ENCODE measurements around the gene NEDD4. TPM values are rescaled to one million over a fixed set of nuclear protein-coding genes. Genes with fewer than 3 reads are reported as not detected.
A peak's percentile ranks its signal among the peaks of the same experiment; 100 is the strongest.

Gene NEDD4
- total and polyA plus RNA-seq, 11 donors: 1.8 to 14.8 (median 8.9) TPM

- TF ChIP-seq POLR2A (IDR thresholded peaks at IDR 0.05): no peak
- peak; percentile 69 to 89 (median 82) for TF ChIP-seq CTCF (IDR thresholded peaks at IDR 0.05)
- Histone ChIP-seq H3K4me3 (peak overlapping the region in 1 of 12 donors; percentile 0), H3K36me3 (no peaks in the 10 kb centered on the region), H3K27me3 (no peaks in the 10 kb centered on the region), H3K27ac (peak overlapping the region; percentile 50 to 82 (median 74)), H3K9me3 (no peaks in the 10 kb centered on the region), H3K4me1 (peaks cover 0 to 28% (median 15%) of the 10 kb centered on the region in 12 donors)
- ATAC-seq (peak; percentile 81 to 94 (median 88)), DNase-seq (peak in 3 of 5 donors; percentile 46 to 57 (median 47))
- 28 to 35% (median 31%) methylated on average over 6 of the region's 6 CpGs for WGBS, 4 donors
- intact Hi-C loops (cut with DNase I): loop anchor here in 4 of 10 donors (5.0 to 10.0 kb wide), 4 partner anchors 95 to 250 kb away; partner anchors contain the start of gene NEDD4 (in 3 of the 4)
Measured at GRCh38 chr15:55897560-55898336, 95.7 kb downstream of the NEDD4 start.

DNA sequence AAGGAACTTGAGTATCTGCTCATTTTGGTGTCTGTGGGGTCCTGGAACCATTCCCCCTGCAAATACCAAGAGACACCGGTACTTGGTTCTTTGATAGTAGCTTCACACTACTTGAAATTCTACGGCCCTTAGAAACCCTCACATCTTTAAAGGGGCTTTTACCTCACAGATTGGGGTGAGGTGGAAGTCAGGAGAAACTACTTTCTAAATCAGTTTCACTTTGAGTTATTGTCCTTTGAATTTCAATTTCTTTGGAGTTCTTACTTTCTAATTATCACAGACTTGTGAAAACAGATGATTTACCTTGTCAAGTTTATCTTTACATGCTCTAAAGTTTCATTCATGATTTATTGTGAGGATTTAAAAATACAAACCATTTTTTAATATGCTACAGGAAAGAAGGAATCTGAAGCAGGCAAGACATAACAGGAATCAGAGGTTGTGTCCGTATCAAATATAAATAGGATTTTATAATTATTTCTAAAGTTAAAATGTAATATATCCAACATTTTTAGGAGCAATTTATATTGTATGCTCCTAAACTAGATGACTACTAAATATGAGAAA, 98.9 kb downstream of the NEDD4 start:
- TF ChIP-seq POLR2A (IDR thresholded peaks at IDR 0.05): no peak
- no peak for TF ChIP-seq CTCF (IDR thresholded peaks at IDR 0.05)
- intact Hi-C loops (cut with DNase I): loop anchor here in 2 of 10 donors (10.0 kb wide), 2 partner anchors 100 to 150 kb away; partner anchors contain the start of gene NEDD4 (in 2 of the 2)
- peak overlapping the region in 8 of 12 donors; percentile 3 to 35 (median 16) for H3K4me3 ChIP-seq
- peaks cover 0 to 4% (median 0%) of the 10 kb centered on the region in 12 donors for H3K9me3 ChIP-seq
- H3K36me3 ChIP-seq: no peaks in the 10 kb centered on the region
- H3K4me1 ChIP-seq: peaks cover 0 to 28% (median 15%) of the 10 kb centered on the region in 12 donors
- DNase-seq (no peak), ATAC-seq (no peak)
- WGBS, 4 donors: 51 to 67% (median 63%) methylated on average over 3 of the region's 3 CpGs
- peak overlapping the region in 10 of 12 donors; percentile 7 to 56 (median 36) for H3K27ac ChIP-seq
- no peaks in the 10 kb centered on the region for H3K27me3 ChIP-seq

- Histone ChIP-seq H3K36me3 (no peaks in the 10 kb centered on the region), H3K27ac (peak overlapping the region in 2 of 12 donors; percentile 41 to 53), H3K27me3 (no peaks in the 10 kb centered on the region), H3K4me1 (peaks cover 0 to 28% (median 15%) of the 10 kb centered on the region in 12 donors), H3K9me3 (peaks cover 0 to 10% (median 0%) of the 10 kb centered on the region in 12 donors), H3K4me3 (peak overlapping the region in 1 of 12 donors; percentile 28)
- no peak for TF ChIP-seq POLR2A (IDR thresholded peaks at IDR 0.05)
- TF ChIP-seq CTCF (IDR thresholded peaks at IDR 0.05): no peak
- intact Hi-C loops (cut with DNase I): loop anchor here in 2 of 10 donors (10.0 kb wide), 2 partner anchors 101 to 151 kb away; partner anchors contain the start of gene NEDD4 (in 2 of the 2)
- no peak for ATAC-seq
- 71 to 87% (median 79%) methylated on average over 3 of the region's 3 CpGs for WGBS, 4 donors
- no peak for DNase-seq
Measured at GRCh38 chr15:55893852-55894251, 99.6 kb downstream of the NEDD4 start.

DNA sequence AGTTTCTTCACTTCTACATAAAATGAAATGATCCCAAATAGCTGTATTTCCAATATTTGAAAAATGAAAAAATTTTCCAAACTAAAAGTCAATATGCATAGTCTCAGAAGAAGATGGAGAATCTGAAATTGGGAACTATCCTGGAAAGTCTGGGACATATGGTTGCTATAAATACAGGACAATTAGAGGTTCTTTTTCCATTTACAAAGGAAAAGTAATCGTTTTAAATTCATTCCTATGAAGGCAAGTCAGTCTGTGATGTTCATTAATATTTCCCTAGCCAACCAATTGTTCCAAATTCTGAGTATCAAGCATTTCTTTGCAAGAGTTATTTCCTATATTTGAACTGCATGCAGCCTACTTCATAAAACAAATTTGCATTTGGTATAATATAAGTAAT, 102.2 kb downstream of the NEDD4 start:
- peaks cover 0 to 17% (median 10%) of the 10 kb centered on the region in 12 donors for H3K4me1 ChIP-seq
- 60 to 80% (median 64%) methylated on average over 1 of the region's 1 CpG for WGBS, 4 donors
- no peaks in the 10 kb centered on the region for H3K27me3 ChIP-seq
- no peaks in the 10 kb centered on the region for H3K36me3 ChIP-seq
- no peak overlapping the region for H3K4me3 ChIP-seq
- no peak overlapping the region for H3K27ac ChIP-seq
- DNase-seq: no peak
- no peak for TF ChIP-seq POLR2A (IDR thresholded peaks at IDR 0.05)
- no peak for TF ChIP-seq CTCF (IDR thresholded peaks at IDR 0.05)
- peaks cover 0 to 31% (median 10%) of the 10 kb centered on the region in 12 donors for H3K9me3 ChIP-seq
- no peak for ATAC-seq
- intact Hi-C loops (cut with DNase I): loop anchor here in 2 of 10 donors (10.0 kb wide), 2 partner anchors 104 to 154 kb away; partner anchors contain the start of gene NEDD4 (in 2 of the 2)
